ENCODE data around the gene CTSA. TPM values are rescaled to one million over a fixed set of nuclear protein-coding genes. Genes with fewer than 3 reads are reported as not detected.
A peak's percentile ranks its signal among the peaks of the same experiment; 100 is the strongest.
"Not testable (repeated sequence)": the region's sequence is repeated elsewhere in the genome, so short reads cannot be mapped to it uniquely, and the experiment has no call there.

Gene CTSA
- total and polyA plus RNA-seq, 10 donors: 56.6 to 203 (median 176) TPM

GRCh38 chr20:45927071-45927878 is 36.1 kb downstream of the CTSA start:
- whole genome bisulfite sequencing, 5 donors: 82 to 93% (median 88%) methylated on average over 14 of the region's 14 CpGs

GRCh38 chr20:45931680-45932079 is 40.5 kb downstream of the CTSA start:
- Histone ChIP-seq H3K36me3 (peaks cover 0 to 10% (median 0%) of the 10 kb centered on the region in 6 donors), H3K4me1 (peaks cover 12 to 29% (median 24%) of the 10 kb centered on the region in 6 donors)
- H3K9me3 ChIP-seq; intact Hi-C loops (cut with DNase I; ENCODE audit: low total_unique reads); H3K27me3 ChIP-seq (replicated peaks in 1 of 7); H3K27ac ChIP-seq; DNase-seq; H3K4me3 ChIP-seq: not testable (repeated sequence)
- WGBS, 5 donors: 94 to 95% (median 95%) methylated on average over 16 to 17 of the region's 17 CpGs

More at GRCh38 chr20:45927071-45927878, 36.1 kb downstream of the CTSA start:
- intact Hi-C loops (cut with DNase I; ENCODE audit: low total_unique reads): no loop called here
- Histone ChIP-seq H3K4me1 (peaks cover 0 to 30% (median 15%) of the 10 kb centered on the region in 6 donors), H3K9me3 (no peaks in the 10 kb centered on the region), H3K27me3 (replicated peaks in 1 of 7) (no peaks in the 10 kb centered on the region), H3K27ac (no peak overlapping the region), H3K4me3 (no peak overlapping the region), H3K36me3 (peaks cover 0 to under 1% (median 0%) of the 10 kb centered on the region in 6 donors)
- DNase-seq: no peak
- TF ChIP-seq CTCF (IDR thresholded peaks at IDR 0.05 in 8 of 11, conservative IDR thresholded peaks at IDR 0.05 in 3 of 11): no peak
- no peak for TF ChIP-seq POLR2A (IDR thresholded peaks at IDR 0.05)
- TF ChIP-seq POLR2AphosphoS5 (IDR thresholded peaks at IDR 0.05): peak in 1 of 3 donors; percentile 6

GRCh38 chr20:45933266-45934045 is 42.3 kb downstream of the CTSA start:
- no peaks in the 10 kb centered on the region for H3K27me3 ChIP-seq (replicated peaks in 1 of 7)
- H3K36me3 ChIP-seq: peaks cover 3 to 28% (median 16%) of the 10 kb centered on the region in 6 donors
- H3K4me1 ChIP-seq: peaks cover 12 to 46% (median 31%) of the 10 kb centered on the region in 6 donors
- no peaks in the 10 kb centered on the region for H3K9me3 ChIP-seq
- peak in 8 of 11 experiments; percentile 29 to 55 (median 41) for TF ChIP-seq CTCF (IDR thresholded peaks at IDR 0.05 in 8 of 11, conservative IDR thresholded peaks at IDR 0.05 in 3 of 11)
- peak in 1 of 3 donors; percentile 12 for TF ChIP-seq POLR2A (IDR thresholded peaks at IDR 0.05)
- TF ChIP-seq POLR2AphosphoS5 (IDR thresholded peaks at IDR 0.05): peak; percentile 28 to 59 (median 44)
- WGBS, 5 donors: 26 to 50% (median 27%) methylated on average over 11 to 22 of the region's 22 CpGs
- H3K4me3 ChIP-seq: peak overlapping the region; percentile 66 to 94 (median 88)
- intact Hi-C loops (cut with DNase I; ENCODE audit: low total_unique reads): no loop called here
- DNase-seq: peak; percentile 91
- peak overlapping the region; percentile 99 to 100 (median 100) for H3K27ac ChIP-seq

- intact Hi-C loops (cut with DNase I; ENCODE audit: low total_unique reads): no loop called here
Measured at GRCh38 chr20:45934046-45934585, 43.0 kb downstream of the CTSA start.

More at GRCh38 chr20:45934046-45934585, 43.0 kb downstream of the CTSA start:
- Histone ChIP-seq H3K27me3 (replicated peaks in 1 of 7) (no peaks in the 10 kb centered on the region), H3K4me3 (peak overlapping the region; percentile 66 to 94 (median 88)), H3K36me3 (peaks cover 3 to 34% (median 22%) of the 10 kb centered on the region in 6 donors), H3K9me3 (no peaks in the 10 kb centered on the region), H3K4me1 (peaks cover 12 to 49% (median 31%) of the 10 kb centered on the region in 6 donors), H3K27ac (peak overlapping the region; percentile 99 to 100 (median 100))
- 0 to 1% (median 0%) methylated on average over 12 to 34 of the region's 34 CpGs for WGBS, 5 donors
- peak; percentile 94 for DNase-seq
- TF ChIP-seq CTCF (IDR thresholded peaks at IDR 0.05 in 8 of 11, conservative IDR thresholded peaks at IDR 0.05 in 3 of 11) (no peak), POLR2AphosphoS5 (IDR thresholded peaks at IDR 0.05) (no peak), POLR2A (IDR thresholded peaks at IDR 0.05) (no peak)
